ENCODE data around the gene PRPH. TPM values are rescaled to one million over a fixed set of nuclear protein-coding genes. Genes with fewer than 3 reads are reported as not detected.

Gene PRPH
- total and polyA plus RNA-seq, 9 of the 15 experiments (the other 6 are each of a cell fraction or from before 2014, with no cell fraction given): 0.27 to 1.9 (median 1.3) TPM; not detected in 1

GRCh38 chr12:49264466-49264872 is 30.5 kb upstream of the PRPH start (continued):
- no peak for TF ChIP-seq CBX1 (IDR thresholded peaks at IDR 0.05; ENCODE audit: low read depth)
- TF ChIP-seq RBM25 (IDR thresholded peaks at IDR 0.05; ENCODE audit: low read depth, low read length, severe bottlenecking): no peak
- no peak for TF ChIP-seq DLX4 (CRISPR knock-in tag; IDR thresholded peaks at IDR 0.05)
- no peak for TF ChIP-seq PTBP1 (IDR thresholded peaks at IDR 0.05; ENCODE audit: low read depth, low read length)
- TF ChIP-seq SETDB1 (IDR thresholded peaks at IDR 0.05; ENCODE audit: low read length): no peak
- no peak for TF ChIP-seq ZNF79 (CRISPR knock-in tag; IDR thresholded peaks at IDR 0.05; ENCODE audit: low read depth)
- TF ChIP-seq RBM14 (IDR thresholded peaks at IDR 0.05; ENCODE audit: borderline replicate concordance, insufficient read depth, low read depth, low read length): no peak
- no peak for TF ChIP-seq IRF1 (CRISPR knock-in tag; IDR thresholded peaks at IDR 0.05; ENCODE audit: borderline replicate concordance)
- no peak for TF ChIP-seq ZNF140 (CRISPR knock-in tag; IDR thresholded peaks at IDR 0.05)
- no peak for TF ChIP-seq USF1 (CRISPR knock-in tag; IDR thresholded peaks at IDR 0.05)
- peak in 1 of 3 experiments; percentile 42 for TF ChIP-seq YY1 (IDR thresholded peaks at IDR 0.05; ENCODE audit: borderline replicate concordance in 1 of 3, control insufficient read depth in 1 of 3, extremely low read depth in 1 of 3, insufficient read depth in 3 of 3, insufficient read length in 1 of 3, insufficient replicate concordance in 2 of 3, low read depth in 1 of 3, low read length in 2 of 3)
- no peak for TF ChIP-seq MIER1 (IDR thresholded peaks at IDR 0.05; ENCODE audit: low read depth)
- no peak for TF ChIP-seq ATF6 (CRISPR knock-in tag; IDR thresholded peaks at IDR 0.05)

Data from K562 (cell line).